ENCODE data around the gene S100B.
"Not testable (repeated sequence)": the region's sequence is repeated elsewhere in the genome, so short reads cannot be mapped to it uniquely, and the experiment has no call there.

The S100B gene

DNA sequence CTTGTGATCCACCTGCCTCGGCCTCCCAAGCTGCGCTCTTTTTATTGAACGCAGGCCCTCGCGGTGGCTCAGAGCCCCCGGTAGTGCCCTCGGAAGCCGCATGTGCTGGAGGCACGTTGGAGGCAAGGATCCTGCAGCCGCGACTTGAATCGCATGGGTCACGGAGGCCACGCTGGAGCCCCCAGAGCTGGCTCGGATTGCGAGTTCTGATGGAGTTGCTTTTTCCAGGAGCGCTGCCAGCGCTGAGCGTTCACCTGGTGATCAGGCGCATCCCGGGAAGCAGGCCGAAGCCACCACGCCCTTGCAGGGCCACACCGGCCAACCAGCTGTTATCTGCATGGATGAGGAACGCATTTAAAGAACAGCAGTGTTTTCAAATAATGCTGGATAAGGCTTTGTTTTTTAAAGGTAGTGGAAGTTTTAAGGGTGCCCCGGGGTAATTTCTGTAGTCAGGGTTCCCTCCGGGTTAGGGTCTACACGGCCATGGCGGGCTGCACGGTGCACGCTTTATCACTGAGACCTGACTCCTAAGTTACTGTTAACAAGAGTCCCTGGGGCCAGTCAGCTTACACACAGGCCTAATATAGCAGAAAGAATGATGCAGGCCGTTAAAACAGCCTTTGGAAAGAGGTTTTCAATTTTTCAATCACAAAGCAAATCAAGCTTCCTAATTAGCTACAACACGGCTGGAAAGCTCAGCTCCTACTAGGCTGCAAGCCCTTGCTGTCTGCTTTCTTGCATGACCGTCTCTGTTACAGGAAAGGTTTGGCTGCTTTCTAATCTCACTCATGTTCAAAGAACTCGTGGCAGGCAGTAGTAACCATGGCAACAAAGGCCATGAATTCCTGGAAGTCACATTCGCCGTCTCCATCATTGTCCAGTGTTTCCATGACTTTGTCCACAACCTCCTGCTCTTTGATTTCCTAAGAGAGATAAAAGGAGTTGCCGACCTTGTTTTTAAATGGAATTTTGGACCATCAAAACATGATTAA is 6.0 kb downstream of the S100B start:
- FAIRE-seq = no peak

DNA sequence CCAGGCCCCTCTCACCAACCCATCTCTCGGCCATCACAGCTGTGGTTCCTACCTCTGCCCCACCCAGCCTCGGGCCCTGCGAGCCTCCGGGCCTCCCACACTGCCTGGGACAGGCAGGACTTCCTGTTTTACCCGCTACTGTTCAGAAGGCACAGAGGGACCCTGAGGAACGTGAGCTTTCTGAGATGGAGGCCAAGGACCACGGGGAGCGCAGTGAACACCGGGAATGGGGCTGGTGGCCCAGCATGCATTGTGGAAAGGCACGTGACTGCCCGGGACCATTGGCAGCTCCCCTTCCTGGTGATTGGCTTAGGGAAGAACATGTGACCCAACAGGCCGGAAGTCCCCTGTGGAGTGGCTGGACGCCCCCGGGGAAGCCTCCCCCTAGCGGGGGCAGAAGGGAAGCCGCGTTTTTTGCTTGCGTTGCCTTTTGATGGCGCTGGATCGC is 7.0 kb downstream of the S100B start:
- no peak for FAIRE-seq

DNA sequence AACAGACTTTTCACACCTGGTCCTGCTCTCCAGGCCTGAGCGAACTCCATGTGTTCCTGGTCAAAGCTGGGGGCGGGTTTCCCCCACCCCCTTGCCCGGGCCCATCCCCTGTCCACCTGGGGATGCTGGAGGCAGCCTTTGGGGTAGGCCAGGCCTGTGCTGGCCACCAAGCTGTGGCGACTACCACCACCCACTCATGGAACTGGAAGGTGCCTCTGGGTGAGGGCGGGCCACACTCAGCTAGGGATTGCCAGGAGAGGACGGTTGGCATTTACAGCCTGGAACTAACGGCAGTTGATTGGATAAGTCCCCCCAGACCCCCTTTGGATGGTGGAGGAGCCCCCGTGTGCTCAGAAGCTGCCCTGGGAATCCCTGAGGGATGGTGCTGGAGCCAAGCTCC is 7.9 kb downstream of the S100B start:
- FAIRE-seq = no peak

DNA sequence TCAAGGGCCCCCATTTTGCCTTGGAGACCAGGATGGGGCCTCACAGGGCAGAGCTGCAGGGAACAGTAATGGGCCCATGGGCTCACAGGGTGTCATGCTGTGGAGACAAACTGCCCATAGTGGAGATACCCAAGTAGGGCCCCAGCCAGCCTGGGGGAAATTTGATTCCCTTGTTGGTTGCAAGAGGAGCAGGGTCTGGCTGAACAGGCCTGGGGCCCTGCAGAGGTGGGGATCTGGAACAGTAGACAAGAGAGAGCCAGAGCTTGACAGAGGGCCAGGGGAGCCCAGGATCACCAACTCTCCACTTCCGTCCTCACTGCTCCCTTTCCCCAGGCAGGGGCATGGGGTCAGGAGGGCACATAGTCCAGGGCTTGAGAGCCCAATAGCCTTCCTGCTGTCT is 8.7 kb downstream of the S100B start:
- no peak for FAIRE-seq

DNA sequence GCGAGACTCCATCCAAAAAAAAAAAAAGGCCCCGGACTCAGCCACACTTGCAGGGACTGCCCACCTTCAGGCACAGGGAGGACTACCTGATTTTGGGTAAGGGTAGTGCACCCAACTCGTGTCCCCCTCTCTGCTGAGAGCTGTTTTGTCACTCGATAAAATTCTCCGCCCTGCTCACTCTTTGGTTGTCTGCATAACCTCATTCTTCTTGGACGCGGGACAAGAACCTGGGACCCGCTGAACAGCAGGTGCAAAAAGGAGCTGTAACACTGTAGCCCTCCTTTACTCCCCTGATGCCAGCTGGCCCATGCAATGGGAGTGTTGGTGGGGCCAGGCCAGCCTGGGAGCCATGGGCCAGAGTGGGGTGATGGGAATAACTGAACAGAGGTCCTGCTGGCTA is 10.6 kb downstream of the S100B start:
- FAIRE-seq = no peak

DNA sequence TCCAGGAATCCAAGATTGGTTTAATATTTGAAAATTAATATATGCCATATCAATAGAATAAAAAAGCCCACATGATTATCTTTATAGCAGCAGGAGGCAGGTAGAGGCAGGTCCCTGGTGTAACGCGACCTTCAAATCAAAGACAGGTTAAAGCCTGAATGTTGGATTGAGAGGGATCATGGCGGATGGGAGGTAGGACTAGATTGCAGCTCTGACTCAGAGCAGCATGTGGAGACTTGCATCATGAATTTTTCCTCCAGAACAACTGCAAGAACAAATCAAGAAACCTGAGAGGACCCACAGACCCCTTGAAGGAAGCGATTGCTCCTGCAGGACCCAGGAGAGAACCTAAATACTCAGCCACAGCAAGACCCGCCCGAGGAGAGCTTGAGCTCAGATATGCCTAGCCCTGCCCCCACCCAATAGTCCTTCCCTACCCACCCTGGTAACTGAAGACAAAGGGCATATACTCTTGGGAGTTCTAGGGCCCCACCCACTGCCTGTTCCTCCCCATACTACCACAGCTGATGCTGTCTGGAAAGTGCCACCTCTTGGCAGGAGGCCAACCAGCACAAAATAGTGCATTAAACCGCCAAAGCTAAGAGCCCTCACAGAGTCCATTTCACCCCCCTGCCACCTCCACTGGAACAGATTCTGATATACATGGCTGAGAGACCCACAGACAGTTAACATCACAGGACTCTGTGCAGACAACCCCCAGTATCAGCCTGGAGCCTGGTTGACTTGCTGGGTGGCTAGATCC is 19.5 kb downstream of the S100B start:
- no peak for FAIRE-seq

DNA sequence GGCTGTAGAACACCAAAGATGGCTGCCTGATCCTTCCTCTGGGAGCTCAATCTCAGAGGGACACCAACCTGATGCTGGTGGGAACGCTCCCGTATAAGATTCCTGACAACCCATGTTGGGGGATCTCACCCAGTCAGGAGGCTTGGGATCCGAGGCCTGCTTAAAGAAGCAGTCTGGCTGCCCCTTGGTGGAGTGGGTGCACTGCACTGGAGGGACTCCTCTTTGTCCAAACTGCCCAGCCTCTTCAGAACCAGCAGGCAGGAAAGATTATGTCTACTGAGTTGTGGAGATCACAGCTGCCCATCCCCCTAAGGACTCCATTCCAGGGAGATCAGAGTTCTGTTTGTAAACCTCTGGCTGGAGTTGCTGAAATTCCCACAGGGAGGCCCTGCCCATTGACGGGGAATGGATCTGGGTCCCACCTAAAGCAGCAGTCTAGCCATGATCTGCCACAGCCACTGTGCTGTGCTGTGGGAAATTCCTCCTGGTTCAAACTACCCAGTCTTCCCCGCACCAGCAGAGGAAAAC is 23.0 kb downstream of the S100B start:
- no peak for FAIRE-seq

DNA sequence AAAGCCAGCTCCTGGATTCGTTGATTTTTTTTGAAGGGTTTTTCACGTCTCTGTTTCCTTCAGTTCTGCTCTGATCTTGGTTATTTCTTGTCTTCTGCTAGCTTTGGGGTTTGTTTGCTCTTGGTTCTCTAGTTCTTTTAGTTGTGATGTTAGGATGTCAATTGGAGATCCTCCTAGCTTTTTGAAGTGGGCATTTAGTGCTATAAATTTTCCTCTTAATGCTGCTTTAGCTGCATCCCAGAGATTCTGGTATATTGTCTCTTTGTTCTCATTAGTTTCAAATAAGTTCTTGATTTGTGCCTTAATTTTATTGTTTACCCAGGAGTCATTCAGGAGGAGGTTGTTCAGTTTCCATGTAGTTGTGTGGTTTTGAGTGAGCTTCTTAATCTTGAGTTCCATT is 25.5 kb downstream of the S100B start:
- not testable (repeated sequence) for FAIRE-seq

DNA sequence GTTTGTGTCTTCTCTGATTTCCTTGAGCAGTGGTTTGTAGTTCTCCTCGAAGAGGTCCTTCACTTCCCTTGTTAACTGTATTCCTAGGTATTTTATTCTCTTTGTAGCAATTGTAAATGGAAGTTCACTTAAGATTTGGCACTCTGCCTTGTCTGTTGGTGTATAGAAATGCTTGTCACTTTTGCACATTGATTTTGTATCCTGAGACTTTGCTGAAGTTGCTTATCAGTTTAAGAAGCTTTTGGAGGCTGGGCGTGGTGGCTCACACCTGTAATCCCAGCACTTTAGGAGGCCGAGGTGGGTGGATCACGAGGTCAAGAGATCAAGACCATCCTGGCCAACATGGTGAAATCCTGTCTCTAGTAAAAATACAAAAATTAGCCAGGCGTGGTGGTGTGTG is 27.1 kb downstream of the S100B start:
- FAIRE-seq = not testable (repeated sequence)

DNA sequence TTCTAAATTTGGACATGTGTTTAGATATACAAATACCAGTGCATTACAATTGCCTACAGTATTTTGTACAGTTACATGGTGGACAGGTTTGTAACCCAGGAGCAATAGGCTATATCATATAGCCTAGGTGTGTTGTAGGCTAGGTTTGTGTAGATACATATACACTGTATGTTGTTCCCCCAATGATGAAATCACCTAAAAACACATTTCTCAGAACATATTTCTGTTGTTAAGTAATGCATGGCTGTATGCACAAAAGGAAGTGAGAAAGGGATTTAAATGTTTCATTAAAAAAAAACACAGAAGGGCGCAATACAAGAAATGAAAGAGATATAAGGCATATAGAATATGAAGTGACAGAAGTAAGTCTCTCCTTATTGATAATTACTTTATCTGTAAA is 32.0 kb downstream of the S100B start:
- FAIRE-seq = no peak

DNA sequence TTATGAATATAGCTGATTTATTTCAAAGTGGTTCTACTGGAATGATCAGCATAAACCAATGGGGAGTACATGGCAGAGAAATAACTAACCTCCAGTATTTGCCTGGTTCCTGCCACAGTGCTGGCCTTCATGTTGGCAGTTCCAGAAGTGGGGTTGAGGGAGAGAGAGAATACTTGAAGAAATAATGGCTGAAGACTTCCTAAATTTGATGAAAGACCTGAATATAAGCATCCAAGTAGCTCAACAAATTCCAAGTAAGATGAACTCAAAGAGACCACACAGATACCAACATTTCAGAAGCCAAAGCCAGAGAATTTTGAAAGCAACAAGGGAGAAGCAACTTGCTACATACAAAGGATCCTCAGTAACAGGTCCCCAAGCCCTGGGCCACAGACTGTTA is 34.3 kb downstream of the S100B start:
- no peak for FAIRE-seq

DNA sequence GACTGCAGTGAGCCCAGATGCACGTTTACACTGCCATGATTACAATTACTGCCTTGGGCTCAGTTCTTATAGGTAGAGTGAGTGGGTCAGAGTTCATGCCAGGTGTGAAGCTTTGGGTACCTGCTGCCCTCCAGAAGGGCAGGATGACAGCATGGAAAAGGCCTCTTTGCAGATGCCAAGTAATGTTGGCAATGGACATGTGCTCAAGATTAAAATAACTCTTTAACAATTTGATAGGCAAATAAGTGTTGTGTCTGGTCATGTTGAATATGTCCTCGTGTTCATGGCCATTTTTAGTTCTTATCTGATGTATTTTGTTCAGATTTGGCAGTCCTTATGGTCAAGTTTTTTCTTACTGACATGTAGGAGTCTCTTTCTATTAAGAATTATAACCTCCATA is 34.8 kb downstream of the S100B start:
- FAIRE-seq = no peak

DNA sequence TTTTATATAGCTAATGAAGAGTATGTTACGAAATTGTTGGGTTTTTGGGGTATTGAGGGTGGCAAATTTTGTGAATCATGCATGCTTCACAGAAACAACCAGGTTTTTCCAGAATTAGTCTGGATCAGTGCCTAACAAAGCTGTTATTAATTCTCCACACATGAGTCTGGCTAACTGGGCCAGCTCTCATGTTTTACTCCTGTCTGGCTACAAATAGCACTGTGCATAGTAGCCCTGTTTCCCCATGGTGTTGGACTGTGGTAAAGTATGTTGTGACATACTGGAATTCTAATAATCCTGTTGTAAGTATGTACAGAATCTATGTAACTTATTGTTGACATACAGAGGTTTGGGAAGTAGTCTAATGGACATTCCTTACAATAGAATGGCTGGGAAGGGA is 35.8 kb downstream of the S100B start:
- no peak for FAIRE-seq

DNA sequence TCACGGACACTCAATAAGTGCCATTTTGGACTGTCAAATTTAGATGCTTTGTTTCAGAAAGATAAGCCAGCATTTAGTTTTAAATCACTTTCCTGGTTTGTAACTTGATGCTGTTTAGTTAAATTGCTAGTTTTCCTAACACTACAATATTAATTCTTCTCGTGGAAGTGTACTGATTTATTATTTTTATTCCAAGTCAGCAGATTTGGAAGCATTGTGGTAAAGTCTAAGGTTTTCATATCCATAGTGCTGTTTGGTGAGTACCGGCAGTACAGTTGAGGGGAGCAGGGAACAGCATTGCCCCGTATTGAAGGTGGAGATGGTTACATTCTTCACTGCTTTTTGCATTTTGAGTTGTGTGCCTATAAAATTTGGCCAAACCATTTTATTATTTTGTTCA is 36.3 kb downstream of the S100B start:
- no peak for FAIRE-seq

DNA sequence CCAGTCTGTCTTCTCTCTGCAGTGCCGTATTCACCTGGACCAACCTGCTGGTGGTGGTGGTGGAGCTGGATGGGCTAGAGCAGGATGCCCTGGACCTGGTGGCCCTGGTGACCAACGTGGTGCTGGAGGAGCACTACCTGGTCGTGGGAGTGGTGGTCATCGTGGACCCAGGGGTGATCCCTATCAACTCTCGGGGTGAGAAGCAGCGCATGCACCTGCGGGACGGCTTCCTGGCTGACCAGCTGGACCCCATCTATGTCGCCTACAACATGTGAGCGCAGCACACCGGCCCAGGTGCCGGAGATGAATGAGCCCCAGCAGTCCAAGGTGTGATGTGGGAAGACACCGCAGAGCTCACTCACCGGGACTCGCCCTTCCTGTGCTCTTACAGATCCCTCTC is 37.5 kb downstream of the S100B start:
- no peak for FAIRE-seq

DNA sequence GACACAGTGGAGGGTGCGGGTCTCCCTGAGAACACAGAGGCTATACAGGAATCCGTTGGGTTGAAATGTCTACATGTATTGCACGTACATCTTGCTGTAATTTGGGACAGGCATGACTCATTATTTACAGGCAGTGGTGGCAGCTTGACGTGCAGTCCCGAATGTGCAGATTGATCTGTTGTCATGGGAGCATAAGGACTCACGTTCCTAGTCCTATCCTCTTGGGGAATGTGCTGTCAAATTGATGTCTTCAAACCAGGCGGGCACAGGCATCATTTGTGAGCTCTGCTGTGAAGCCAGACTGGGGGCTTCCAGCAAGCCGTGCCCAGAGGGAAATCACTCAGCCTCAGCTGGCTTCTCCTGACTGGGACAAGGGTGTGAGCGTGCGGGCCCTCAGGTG is 40.5 kb downstream of the S100B start:
- no peak for FAIRE-seq

DNA sequence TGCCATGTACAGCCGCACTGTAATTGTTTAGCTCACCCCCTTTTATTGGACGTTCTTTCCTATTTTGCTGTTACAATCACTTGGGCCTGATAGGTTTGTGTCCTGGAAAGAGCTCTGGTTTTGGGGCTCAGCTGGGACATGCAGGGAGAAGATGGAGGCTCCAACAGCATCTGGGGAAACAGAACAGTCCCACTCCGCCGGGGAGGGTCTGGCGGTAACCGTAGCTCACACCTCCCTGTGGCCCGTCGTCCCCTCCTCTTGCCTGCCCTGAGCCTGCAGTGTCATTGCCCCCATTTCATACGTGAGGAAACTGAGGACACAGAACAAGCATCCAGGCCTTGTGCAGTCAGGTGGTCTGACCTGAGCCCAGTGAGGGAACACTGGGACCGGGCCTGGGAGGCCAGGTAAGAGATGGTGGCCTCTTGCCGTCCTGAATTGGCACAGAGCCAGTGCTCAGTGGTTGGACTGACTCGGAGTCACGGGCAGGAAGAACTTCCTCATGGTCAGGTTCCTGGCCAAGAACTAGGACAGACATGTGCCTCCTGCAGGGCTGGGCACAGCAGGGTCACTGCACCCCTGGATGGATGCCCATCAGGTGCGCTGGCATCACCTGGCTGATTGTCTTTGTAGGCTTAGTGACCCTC is 41.8 kb downstream of the S100B start:
- no peak for FAIRE-seq

DNA sequence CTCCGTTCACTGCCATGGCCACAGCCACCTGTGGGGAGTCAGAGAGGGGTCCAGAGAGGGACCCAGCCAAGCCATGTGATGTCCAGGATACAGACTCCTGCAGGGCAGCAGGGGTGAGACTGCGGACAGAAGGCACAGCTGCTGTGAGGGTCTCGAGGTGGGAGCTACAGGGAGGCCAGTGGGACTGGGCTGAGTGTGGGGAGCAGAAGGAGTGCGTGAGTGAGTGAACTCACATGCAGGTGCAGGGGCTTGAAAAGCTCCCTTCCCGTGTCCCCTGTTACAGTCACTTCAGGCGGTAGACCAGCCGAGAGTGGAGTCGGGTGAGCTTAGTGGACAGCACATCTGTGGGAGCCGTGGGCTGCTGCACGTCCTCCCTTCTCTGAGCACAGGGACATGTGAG is 42.4 kb downstream of the S100B start:
- FAIRE-seq = no peak

DNA sequence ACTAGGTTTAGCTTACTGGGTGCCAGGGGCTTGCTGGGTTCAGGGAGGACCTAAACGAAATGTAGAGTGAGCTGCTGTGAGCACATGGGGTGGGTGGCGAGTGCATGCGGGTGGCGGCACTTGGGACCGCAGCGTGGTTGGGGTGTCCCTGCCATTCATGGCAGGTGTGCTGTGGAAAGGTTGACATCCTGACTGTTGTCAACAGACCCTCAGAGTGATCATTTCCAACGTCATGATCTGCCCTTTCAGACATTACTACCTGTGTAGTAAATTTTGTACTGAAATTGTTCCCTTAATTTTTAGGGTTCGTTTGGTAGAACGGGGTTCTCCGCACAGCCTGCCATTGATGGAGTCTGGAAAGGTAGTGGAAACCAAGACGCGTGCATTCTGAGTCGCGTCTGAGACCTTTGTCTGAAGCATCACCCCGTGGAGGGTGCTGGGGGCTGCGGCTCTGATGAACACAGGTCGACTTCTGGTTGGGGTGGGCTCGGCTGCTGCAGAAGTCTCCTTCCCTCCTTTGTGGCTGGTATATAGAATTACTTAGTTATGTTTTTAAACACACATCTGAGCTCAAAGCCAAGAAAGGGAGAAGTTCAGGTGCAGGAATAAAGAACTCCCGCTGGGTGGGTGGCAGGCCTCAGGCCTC is 43.3 kb downstream of the S100B start:
- no peak for FAIRE-seq

DNA sequence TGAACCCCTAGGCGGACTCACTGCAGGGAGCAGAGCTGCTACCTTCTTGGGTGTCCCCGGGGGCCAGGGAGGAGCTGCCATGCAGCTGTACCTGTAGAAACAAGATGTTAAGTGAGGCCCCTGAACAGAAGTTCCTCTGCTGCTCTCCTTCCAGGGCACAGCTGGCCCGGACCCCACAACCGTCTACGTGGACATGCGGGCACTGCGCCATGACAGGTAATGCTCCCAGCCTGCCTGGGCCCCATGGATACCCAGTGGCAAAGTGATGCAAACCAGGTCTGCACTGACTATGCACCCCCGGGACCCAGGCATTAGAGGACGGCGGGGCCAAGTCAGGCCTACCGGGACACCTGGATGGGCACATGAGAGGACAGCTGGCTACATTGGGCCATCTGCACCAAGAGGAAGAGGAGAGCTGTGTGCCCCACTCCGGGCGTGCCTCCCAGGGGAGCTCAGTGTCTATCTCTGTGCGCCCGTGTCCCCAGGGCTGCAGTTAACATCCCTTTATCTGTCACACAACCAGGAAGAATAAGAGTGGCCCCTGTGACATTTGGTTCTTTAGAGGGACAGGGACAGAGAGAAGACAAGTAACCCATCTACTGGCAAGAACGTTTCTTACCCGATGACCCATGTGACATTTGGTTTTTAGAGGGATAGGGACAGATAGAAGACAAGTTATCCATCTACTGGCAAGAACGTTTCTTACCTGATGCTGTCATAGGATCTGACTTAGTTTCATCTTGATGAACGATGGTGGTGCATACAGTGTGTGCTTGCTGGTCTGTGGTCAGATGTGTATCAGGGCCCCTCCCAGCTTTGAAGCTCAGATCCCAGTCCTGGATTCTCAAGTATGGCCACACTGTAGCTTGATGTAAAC is 44.1 kb downstream of the S100B start:
- FAIRE-seq = no peak

DNA sequence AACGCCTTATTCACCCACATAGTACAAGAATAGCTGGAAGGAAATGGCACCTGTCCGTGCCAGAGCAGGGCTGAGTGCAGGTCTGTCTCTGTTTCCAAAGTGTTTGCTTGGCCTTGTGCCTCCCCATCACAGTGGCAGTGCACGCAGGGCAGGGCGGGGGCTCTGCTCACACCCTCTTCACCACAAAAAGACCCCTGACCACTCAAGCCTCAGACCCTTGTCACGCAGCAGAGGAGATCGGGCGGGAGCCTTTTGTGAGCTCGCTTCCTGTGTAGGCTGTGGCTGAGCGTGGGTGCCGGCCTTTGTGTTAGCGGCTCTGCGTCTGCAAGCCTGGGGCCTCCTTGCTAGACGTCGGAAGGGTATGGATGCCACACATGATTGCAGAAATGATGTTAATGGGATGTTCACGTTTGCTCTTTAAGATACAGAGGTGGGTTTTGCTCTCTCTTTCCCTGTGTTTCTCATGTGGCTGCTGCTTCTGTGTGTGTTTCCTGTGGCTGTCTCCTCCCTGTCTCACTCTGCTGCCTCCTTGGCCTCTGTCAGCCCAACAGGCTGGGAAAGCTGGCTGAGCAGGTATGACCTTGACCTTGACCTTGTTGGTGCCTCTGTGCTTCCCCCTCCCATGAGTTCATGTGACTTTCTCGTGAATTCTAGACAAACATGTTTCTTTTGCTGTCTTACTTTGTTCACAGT is 45.4 kb downstream of the S100B start:
- FAIRE-seq = no peak
